Neural crest cell (in vitro differentiated cells): Measurements from ENCODE around the gene SAMSN1. TPM values are rescaled to one million over a fixed set of nuclear protein-coding genes. Genes with fewer than 3 reads are reported as not detected.

ENCODE experiments used
- DNase-seq: peaks from one replicate; pipeline ENCODE4 v3.0.0; 2021; ENCODE audit warnings: low read depth, mixed read lengths, low spot score
- H3K27ac Mint-ChIP-seq: one replicate; pipeline ENCODE4 v1.8.0; 2021; ENCODE audit warnings: mild to moderate bottlenecking, mixed read lengths; ENCODE audit not compliant: unreplicated experiment
- H3K27me3 Mint-ChIP-seq: 2 replicates; pipeline ENCODE4 v1.8.0; 2021; ENCODE audit warnings: low read depth, mild to moderate bottlenecking, mixed read lengths
- H3K36me3 Mint-ChIP-seq: 2 replicates; pipeline ENCODE4 v1.8.0; 2021; ENCODE audit warnings: low read depth, mild to moderate bottlenecking, mixed read lengths
- H3K4me1 Mint-ChIP-seq: 2 replicates; pipeline ENCODE4 v1.8.0; 2021; ENCODE audit warnings: mixed read lengths
- H3K4me3 Mint-ChIP-seq: one replicate; pipeline ENCODE4 v1.8.0; 2021; ENCODE audit warnings: mild to moderate bottlenecking, mixed read lengths
- H3K9me3 Mint-ChIP-seq: 2 replicates; pipeline ENCODE4 v1.8.0; 2021; ENCODE audit warnings: mixed read lengths
- CTCF ChIP-seq: fragments of 200-600 bp; sonication (generic); conservative IDR thresholded peaks from 2 replicates; pipeline ENCODE4 v1.5.0; 2021; ENCODE audit warnings: antibody characterized with exemption, mild to moderate bottlenecking
- total RNA-seq: library from RNA; stranded (reverse); gene quantifications from 2 replicates; pipeline ENCODE4 v1.2.1, GENCODE V29; 2021

The SAMSN1 gene
- total RNA-seq, 1 donor from 2014 or later = not detected

DNA sequence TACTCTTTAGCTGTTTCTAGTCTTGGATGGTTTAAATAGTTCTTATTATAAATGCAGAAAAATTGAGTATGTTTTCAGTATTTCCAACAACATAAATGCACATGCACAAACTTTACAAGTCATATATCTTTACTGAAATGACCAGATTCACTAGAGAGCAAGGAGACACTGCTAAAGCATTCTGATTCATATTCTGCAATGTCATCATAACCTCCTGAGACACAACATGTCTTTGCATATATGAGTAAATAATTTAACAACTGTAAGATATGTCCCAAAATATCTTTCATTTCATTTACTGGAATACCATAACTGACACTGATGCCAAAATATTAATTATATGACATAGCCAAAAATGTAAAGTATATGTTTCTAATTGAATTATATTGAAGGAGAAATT lies 16.8 kb upstream of the SAMSN1 start:
- Mint-ChIP-seq H3K4me3 (no peak overlapping the region), H3K9me3 (peaks cover 7% of the 10 kb centered on the region), H3K4me1 (no peaks in the 10 kb centered on the region), H3K27me3 (no peaks in the 10 kb centered on the region), H3K36me3 (no peaks in the 10 kb centered on the region), H3K27ac (no peak overlapping the region)
- no peak for TF ChIP-seq CTCF
- no peak for DNase-seq

DNA sequence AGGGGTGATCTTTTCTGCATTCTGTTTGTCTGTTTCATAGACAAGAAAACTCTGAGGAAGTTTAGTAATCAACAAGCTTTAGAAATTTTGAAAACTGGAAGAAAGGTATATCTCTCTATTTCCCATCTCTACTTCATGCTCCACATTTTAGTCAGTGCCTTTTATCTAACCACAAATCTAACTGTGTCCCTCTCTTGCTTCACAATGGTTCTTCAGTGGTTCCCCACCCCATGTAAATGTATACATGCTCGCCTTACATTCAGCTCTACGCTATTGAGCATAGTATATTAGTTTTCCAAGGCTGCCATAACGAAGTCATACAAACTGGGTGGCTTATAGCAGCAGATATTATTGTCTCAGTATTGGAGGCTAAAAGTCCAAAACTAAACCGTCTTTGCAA lies 14.4 kb upstream of the SAMSN1 start:
- Mint-ChIP-seq H3K9me3 (peaks cover 7% of the 10 kb centered on the region), H3K27ac (no peak overlapping the region)

DNA sequence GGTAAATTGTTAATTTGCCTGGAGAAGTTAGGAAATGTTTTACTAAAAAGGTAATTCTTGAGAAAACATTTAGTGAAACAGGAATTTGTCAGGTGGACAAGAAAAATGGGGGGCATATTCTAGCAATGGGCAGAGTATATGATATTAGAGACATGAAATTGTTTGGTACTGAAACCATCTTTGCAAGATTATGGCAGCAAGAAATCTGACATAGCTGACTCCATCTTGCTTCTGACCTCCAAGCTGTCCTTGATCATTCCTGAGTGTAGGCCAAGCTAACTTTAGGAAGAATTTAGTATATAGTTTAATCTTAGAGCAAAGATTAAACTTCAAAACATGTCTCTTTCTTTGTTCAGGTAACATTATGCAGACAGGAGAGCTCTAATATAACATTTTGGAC lies 14.0 kb upstream of the SAMSN1 start:
- Mint-ChIP-seq H3K4me1 (no peaks in the 10 kb centered on the region), H3K27ac (no peak overlapping the region), H3K36me3 (no peaks in the 10 kb centered on the region), H3K4me3 (no peak overlapping the region), H3K27me3 (no peaks in the 10 kb centered on the region), H3K9me3 (peaks cover 7% of the 10 kb centered on the region)
- TF ChIP-seq CTCF = no peak
- no peak for DNase-seq

More for the DNA sequence above, 14.4 kb upstream of the SAMSN1 start:
- no peak for DNase-seq
- no peaks in the 10 kb centered on the region for H3K36me3 Mint-ChIP-seq
- no peaks in the 10 kb centered on the region for H3K27me3 Mint-ChIP-seq
- no peak overlapping the region for H3K4me3 Mint-ChIP-seq
- H3K4me1 Mint-ChIP-seq = no peaks in the 10 kb centered on the region
- no peak for TF ChIP-seq CTCF

- Mint-ChIP-seq H3K4me1 (no peaks in the 10 kb centered on the region), H3K9me3 (peaks cover 7% of the 10 kb centered on the region), H3K36me3 (no peaks in the 10 kb centered on the region), H3K4me3 (no peak overlapping the region), H3K27me3 (no peaks in the 10 kb centered on the region), H3K27ac (no peak overlapping the region)
- DNase-seq = no peak
- no peak for TF ChIP-seq CTCF
Observed at GRCh38 chr21:14559102-14559501, 13.0 kb upstream of the SAMSN1 start.

DNA sequence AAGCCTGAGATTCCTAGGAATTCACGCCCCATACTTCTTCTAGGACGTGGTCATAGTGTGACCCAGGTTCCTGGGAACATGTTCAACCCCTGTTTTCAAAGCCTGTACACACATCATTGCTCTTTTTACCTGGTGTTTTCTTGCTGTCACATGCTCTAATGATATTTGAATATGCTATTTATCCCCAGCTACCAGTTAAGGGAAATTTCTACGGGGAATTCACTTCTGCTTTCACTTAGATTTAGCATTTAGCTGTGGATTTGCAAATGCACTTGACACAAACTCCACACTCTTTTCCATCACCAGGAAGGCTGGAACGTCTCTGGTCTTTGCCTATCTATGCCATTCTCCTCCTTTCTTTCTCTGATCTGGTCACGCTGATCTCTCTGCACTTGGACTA lies 11.3 kb upstream of the SAMSN1 start:
- Mint-ChIP-seq H3K9me3 (peaks cover 7% of the 10 kb centered on the region), H3K27me3 (no peaks in the 10 kb centered on the region), H3K4me3 (no peak overlapping the region), H3K4me1 (no peaks in the 10 kb centered on the region), H3K36me3 (no peaks in the 10 kb centered on the region), H3K27ac (no peak overlapping the region)
- no peak for TF ChIP-seq CTCF
- no peak for DNase-seq

DNA sequence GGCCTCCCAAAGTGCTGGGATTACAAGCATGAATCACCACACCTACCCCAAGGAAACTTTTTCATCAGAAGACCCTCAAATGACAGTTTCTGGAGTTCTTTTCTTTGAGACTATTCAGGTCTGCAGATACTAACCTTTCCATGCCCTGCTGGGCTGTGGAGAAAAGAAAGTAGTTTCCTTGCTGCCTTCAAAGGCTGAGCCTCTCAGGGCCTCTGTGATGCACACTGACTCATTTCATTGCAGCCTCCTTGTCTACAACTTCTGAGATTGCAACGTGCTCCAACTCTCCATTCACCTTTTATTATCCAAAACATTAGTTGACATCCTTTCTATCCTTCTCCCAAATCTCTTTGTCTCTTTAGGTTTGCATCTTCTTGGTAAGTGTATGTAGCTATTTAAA lies 8.8 kb upstream of the SAMSN1 start:
- Mint-ChIP-seq H3K36me3 (no peaks in the 10 kb centered on the region), H3K9me3 (peaks cover 2% of the 10 kb centered on the region), H3K4me1 (no peaks in the 10 kb centered on the region), H3K4me3 (no peak overlapping the region), H3K27me3 (no peaks in the 10 kb centered on the region), H3K27ac (no peak overlapping the region)
- no peak for DNase-seq
- no peak for TF ChIP-seq CTCF
